ENCODE results near the gene SH3RF3.

DNA sequence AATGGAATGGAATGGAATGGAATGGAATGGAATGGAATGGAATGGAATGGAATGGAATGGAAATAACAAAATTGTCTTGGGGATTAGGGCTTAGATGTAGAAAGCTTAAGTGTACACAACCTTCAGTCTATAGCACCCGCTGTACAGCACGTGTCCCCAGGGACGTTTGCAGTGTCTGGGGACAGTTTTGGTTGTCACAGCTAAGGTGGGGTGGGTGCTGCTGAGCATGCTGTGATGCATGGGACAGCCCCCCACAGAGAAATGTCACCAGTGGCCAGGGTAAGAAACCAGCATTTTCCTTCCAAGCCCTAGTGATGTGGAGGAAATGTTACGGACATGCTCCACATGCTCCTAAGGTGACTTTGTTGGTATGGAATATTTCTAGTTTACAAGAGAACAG is 70.8 kb downstream of the SH3RF3 start:
- TF ChIP-seq, protein P1, sequence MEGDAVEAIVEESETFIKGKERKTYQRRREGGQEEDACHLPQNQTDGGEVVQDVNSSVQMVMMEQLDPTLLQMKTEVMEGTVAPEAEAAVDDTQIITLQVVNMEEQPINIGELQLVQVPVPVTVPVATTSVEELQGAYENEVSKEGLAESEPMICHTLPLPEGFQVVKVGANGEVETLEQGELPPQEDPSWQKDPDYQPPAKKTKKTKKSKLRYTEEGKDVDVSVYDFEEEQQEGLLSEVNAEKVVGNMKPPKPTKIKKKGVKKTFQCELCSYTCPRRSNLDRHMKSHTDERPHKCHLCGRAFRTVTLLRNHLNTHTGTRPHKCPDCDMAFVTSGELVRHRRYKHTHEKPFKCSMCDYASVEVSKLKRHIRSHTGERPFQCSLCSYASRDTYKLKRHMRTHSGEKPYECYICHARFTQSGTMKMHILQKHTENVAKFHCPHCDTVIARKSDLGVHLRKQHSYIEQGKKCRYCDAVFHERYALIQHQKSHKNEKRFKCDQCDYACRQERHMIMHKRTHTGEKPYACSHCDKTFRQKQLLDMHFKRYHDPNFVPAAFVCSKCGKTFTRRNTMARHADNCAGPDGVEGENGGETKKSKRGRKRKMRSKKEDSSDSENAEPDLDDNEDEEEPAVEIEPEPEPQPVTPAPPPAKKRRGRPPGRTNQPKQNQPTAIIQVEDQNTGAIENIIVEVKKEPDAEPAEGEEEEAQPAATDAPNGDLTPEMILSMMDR (IDR thresholded peaks at IDR 0.05), result no peak
- no peak for TF ChIP-seq POLR2A (IDR thresholded peaks at IDR 0.05)
